HG02870 (cell line): ENCODE results near the gene MED17.

Experiments used
- ATAC-seq: cut with Tn5 transposase; IDR thresholded peaks from one replicate; pipeline ENCODE4 v1.9.1; 2021; ENCODE audit warnings: mild to moderate bottlenecking, moderate library complexity; ENCODE audit not compliant: unreplicated experiment

MED17 gene

GRCh38 chr11:93846411-93846810 is 62.3 kb downstream of the MED17 start:
- no peak for ATAC-seq

DNA sequence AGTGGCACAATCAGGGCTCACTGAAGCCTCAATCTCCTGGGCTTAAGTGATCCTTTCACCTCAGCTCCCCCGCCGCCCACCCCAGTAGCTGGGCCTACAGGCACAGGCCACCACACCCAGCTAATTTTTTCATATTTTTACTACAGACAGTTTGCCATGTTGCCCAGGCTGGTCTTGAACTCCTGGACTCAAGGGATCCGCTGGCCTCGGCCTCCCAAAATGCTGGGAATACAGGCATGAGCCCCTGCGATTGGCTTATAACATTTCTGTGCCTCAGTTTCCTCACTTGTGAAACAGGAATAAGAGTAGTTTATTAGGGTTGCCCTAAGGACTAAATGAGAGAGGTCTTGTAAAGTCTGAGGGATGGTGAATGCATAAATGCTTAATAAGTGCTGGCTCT is 65.1 kb downstream of the MED17 start:
- no peak for ATAC-seq

GRCh38 chr11:93849751-93850593 is 65.9 kb downstream of the MED17 start:
- ATAC-seq: no peak

- no peak for ATAC-seq
Observed at GRCh38 chr11:93850594-93851018, 66.5 kb downstream of the MED17 start, which contains the start of gene VSTM5. TSS of gene VSTM5 (minus strand) at chr11:93850618. CDS start at chr11:93850502, 116 bp downstream.

- ATAC-seq: no peak
Observed at GRCh38 chr11:93852242-93852641, 68.2 kb downstream of the MED17 start.

GRCh38 chr11:93857413-93858120 is 73.5 kb downstream of the MED17 start:
- no peak for ATAC-seq

- ATAC-seq: no peak
Observed at GRCh38 chr11:93858121-93858775, 74.2 kb downstream of the MED17 start.

- no peak for ATAC-seq
Observed at GRCh38 chr11:93861808-93862207, 77.7 kb downstream of the MED17 start.
